B cell (primary cell): Measurements from ENCODE around the gene AGTRAP.

Experiments used
- EZH2 ChIP-seq: IDR thresholded peaks from 2 replicates; pipeline ENCODE4 v1.6.1; 2012; ENCODE audit warnings: borderline replicate concordance, low read depth, mild to moderate bottlenecking, moderate library complexity, low read length; ENCODE audit not compliant: insufficient read depth, poor library complexity, severe bottlenecking
- TF ChIP-seq, protein P1 (sequence below): fragments of 200-600 bp; IDR thresholded peaks from one replicate; pipeline ENCODE4 v1.8.0; 2022; ENCODE audit warnings: antibody characterized with exemption, mild to moderate bottlenecking

DNA sequence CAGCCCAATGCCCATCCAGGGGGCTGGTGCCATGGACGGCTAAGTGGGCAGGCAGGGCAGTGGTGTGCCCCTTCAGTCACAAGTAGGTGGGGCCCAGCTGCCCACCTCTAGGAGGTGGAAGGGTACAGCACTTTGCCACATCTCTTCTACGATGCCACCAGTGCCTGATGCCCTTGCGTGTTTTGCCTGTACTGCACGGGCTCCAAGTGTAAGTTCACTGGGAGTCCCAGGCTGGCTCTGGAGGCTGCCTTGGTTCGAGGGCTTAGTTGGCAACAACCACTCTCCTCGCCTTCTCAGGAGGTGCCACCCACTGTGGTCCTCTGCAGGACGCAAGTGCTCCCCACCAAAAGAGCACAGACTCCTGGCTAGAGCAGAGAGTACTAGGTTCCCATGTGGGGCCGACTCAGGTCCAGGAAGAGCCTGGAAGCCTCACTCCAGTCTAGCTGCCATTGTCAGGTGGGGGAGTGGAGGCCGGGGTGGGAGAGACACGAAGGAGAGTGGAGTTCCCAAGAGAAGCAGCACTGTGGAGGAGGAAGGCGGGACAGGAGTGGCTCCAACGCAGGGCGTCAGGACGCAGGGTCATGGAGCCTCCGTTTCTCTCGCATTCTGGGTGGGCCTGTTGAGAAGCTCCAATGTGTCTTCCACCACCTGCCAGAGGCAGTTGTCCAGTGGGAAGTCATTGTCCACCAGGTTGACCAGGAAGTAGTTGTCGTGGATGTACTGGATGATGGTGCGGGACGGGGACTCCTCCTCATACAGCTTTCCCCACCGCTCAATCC, 54.4 kb downstream of the AGTRAP start:
- TF ChIP-seq, protein P1, sequence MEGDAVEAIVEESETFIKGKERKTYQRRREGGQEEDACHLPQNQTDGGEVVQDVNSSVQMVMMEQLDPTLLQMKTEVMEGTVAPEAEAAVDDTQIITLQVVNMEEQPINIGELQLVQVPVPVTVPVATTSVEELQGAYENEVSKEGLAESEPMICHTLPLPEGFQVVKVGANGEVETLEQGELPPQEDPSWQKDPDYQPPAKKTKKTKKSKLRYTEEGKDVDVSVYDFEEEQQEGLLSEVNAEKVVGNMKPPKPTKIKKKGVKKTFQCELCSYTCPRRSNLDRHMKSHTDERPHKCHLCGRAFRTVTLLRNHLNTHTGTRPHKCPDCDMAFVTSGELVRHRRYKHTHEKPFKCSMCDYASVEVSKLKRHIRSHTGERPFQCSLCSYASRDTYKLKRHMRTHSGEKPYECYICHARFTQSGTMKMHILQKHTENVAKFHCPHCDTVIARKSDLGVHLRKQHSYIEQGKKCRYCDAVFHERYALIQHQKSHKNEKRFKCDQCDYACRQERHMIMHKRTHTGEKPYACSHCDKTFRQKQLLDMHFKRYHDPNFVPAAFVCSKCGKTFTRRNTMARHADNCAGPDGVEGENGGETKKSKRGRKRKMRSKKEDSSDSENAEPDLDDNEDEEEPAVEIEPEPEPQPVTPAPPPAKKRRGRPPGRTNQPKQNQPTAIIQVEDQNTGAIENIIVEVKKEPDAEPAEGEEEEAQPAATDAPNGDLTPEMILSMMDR, result no peak
- TF ChIP-seq EZH2, result no peak
